Central memory CD8-positive, alpha-beta T cell (primary cell): ENCODE results near the gene STK32C.
"Not testable (repeated sequence)": the region's sequence is repeated elsewhere in the genome, so short reads cannot be mapped to it uniquely, and the experiment has no call there.

Experiments
- ATAC-seq: fragments of 150-1000 bp; cut with Tn5 transposase; replicated peaks from 2 replicates; pipeline ENCODE4 v1.10.0; 2022; ENCODE audit warnings: mild to moderate bottlenecking, moderate FRiP score, moderate number of reproducible peaks; ENCODE audit not compliant: poor library complexity, severe bottlenecking; ENCODE audit errors: extremely low read depth
- DNase-seq, 2 donors: peaks; one replicate each; pipeline ENCODE4 v3.0.0; 2021; ENCODE audit warnings: low spot score in 2 of 2
- H3K27ac Mint-ChIP-seq: one replicate; pipeline ENCODE4 v1.8.0; 2022; ENCODE audit warnings: low read depth, mild to moderate bottlenecking, moderate library complexity, mixed read lengths
- H3K27me3 Mint-ChIP-seq: one replicate; pipeline ENCODE4 v1.8.0; 2022; ENCODE audit warnings: mixed read lengths
- H3K36me3 Mint-ChIP-seq: one replicate; pipeline ENCODE4 v1.8.0; 2022; ENCODE audit warnings: mild to moderate bottlenecking, moderate library complexity, mixed read lengths; ENCODE audit not compliant: insufficient read depth
- H3K4me1 Mint-ChIP-seq: one replicate; pipeline ENCODE4 v1.8.0; 2022; ENCODE audit warnings: mixed read lengths
- H3K4me3 Mint-ChIP-seq: one replicate; pipeline ENCODE4 v1.8.0; 2022; ENCODE audit warnings: mild to moderate bottlenecking, moderate library complexity, mixed read lengths
- H3K9me3 Mint-ChIP-seq: one replicate; pipeline ENCODE4 v1.8.0; 2022; ENCODE audit warnings: mixed read lengths

STK32C gene

DNA sequence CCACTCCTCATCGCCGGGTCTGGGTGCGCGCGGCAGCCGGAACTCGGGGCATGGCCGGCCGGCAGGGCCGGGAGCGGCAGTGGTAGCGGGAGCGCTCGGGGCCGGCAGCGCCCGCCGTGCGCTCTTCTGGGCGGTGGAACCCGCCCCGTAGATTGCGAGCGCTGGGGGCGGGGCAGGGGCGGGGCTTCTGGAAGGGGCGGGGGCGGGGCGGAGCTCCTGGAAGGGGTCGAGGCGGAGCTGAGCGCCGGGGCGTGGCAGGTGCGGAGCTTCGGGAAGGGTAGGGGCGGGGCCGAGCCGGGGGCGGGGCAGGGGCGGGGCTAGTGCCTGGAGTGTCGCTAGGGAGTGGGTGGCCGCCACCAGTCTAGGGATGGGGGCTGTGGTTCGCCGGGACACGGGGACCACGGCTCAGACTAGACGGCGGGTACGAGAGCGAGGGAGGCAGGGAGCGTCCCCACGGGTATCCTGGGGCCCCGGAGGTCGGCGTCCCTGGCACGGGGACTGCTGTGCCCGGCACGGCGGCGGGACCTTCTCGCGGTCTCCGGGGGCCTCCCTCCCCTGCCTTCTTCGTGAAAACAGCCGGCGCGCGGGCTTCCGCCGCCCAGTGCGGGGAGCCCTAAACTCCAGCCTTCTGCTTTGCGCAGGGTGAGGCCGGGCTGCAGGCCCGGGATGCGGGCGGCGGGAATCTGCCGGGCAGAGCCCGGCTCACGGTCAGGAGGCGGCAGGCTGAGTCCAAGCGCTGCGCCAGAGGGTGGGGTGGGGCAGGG lies at the start of gene STK32C:
Gene STK32C, minus strand, starts transcription at position 128 of the 764 bp plus-strand sequence. Its CDS starts 117 bp downstream, at position 11.
- Mint-ChIP-seq H3K27me3 (peaks cover under 1% of the 10 kb centered on the region), H3K4me3 (peak within 1 kb of the TSS; percentile 81)
- ATAC-seq: peak; percentile 75

DNA sequence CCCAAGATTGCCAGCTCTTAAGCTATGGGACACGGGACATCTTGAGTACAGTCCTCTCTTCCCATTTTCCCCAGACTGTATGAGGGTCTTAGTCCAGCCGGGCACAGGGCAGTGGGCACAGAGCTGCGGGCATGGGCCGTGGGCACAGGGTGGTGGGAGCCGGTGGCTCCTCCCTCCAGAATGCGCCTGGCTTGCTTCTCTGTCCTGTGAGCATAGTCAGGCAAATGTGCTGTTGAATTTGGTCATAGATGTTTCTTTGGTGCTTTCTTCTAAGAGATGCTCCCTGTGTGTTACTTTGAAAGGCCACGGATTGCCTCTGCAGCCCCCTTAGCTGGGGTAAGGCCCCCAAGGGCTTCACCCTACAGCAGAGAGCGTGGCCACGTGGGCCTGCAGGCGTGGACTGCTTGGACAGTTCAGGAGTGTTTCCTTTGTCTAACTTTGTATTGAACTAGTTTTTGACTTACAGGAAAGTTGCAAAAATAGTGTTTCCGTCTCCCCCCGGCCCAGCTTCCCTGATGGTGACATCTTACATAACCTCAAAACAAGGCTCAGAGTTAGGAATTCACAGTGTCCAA lies 49.0 kb upstream of the STK32C start:
- Mint-ChIP-seq H3K4me3 (no peak overlapping the region), H3K9me3 (no peaks in the 10 kb centered on the region), H3K4me1 (peaks cover 10% of the 10 kb centered on the region), H3K27me3 (no peaks in the 10 kb centered on the region), H3K27ac (no peak overlapping the region), H3K36me3 (no peaks in the 10 kb centered on the region)
- DNase-seq: no peak
- ATAC-seq: no peak

More for the DNA sequence above, at the start of gene STK32C:
- H3K27ac Mint-ChIP-seq: peak within 1 kb of the TSS; percentile 72
- DNase-seq: peak; percentile 74 to 78
- H3K4me1 Mint-ChIP-seq: peaks cover 4% of the 10 kb centered on the region
- no peaks in the 10 kb centered on the region for H3K9me3 Mint-ChIP-seq
- H3K36me3 Mint-ChIP-seq: peaks cover 3% of the 10 kb centered on the region

DNA sequence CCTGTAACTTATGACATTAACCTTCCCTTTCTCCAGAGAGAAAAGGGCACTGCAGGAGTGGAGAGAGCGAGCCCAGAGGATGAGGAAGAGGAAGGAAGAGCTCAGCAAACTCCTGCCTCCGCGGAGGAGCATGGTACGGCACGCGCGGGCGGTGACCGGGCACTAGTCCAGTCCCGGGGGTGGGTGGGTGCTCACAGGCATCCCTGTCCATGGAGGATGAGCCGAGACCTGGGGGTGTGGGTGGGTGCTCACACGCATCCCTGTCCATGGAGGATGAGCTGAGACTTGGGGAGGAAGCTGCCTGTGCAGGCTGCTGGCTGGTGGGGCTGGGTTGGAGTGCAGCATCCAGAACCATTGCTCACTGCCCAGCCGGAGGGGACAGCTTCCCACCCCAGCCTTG lies 48.0 kb upstream of the STK32C start:
- Mint-ChIP-seq H3K27ac (no peak overlapping the region), H3K4me3 (no peak overlapping the region), H3K36me3 (no peaks in the 10 kb centered on the region), H3K4me1 (peaks cover 10% of the 10 kb centered on the region), H3K9me3 (no peaks in the 10 kb centered on the region), H3K27me3 (no peaks in the 10 kb centered on the region)
- no peak for DNase-seq
- ATAC-seq: no peak

DNA sequence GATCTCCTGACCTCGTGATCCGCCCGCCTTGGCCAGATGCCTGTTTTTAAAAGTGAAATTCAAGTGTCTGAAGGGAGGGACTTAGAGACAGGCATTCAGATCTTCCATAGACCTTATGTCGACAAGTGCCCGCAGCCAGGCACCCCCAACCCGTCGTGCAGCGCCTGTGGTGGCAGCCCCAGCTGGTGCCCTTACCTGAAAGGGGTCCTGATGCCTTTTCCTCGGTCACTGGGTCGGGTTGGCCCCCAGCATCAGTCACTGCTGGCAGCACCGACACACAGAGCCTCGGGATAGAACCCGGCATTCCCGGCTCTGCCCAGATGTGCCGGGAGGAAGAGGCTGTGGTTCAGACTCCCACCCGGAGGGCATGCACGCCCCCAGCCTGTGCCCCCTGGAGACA lies 47.5 kb upstream of the STK32C start:
- DNase-seq: no peak
- Mint-ChIP-seq H3K4me3 (no peak overlapping the region), H3K9me3 (no peaks in the 10 kb centered on the region), H3K4me1 (peaks cover 10% of the 10 kb centered on the region), H3K36me3 (no peaks in the 10 kb centered on the region), H3K27ac (no peak overlapping the region), H3K27me3 (no peaks in the 10 kb centered on the region)
- ATAC-seq: no peak

DNA sequence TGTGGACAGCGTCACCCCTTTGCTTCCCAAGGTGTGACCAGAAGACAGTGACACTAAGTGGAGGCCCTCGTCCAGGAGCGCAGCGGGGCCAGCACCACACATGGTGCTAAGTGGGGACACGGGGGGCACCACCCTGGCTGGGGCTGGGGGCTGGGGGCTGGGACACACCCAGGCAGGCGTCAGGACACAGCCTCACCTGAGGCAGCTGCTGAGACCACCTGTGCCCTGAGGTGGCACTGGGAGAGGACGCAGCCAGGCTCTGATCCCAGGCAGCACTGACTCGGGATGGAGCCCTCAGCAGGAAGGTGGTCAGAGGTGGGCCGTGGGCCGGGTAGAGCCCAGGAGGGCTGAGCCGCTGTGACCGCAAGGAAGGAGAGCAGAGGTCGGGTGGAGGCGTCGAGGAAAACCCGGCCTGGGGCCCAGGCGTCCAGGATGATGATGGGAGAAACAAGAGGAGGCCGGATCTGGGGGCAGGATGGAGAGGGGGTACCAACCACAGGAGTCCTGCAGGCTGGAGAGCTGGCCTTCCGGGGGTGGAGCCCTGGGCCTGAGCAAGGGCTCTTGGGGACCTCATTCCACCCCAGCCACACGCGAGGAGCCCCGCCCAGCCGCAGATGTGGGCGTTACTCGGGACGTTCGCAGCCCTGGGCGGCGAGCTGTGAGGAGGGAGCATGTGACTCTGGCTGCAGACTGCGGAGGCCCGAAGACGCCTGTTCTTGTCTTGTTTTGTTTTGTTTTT lies 46.8 kb upstream of the STK32C start:
- Mint-ChIP-seq H3K4me1 (peaks cover 10% of the 10 kb centered on the region), H3K9me3 (no peaks in the 10 kb centered on the region), H3K27me3 (no peaks in the 10 kb centered on the region), H3K36me3 (no peaks in the 10 kb centered on the region), H3K4me3 (no peak overlapping the region), H3K27ac (no peak overlapping the region)
- ATAC-seq (no peak), DNase-seq (no peak)

DNA sequence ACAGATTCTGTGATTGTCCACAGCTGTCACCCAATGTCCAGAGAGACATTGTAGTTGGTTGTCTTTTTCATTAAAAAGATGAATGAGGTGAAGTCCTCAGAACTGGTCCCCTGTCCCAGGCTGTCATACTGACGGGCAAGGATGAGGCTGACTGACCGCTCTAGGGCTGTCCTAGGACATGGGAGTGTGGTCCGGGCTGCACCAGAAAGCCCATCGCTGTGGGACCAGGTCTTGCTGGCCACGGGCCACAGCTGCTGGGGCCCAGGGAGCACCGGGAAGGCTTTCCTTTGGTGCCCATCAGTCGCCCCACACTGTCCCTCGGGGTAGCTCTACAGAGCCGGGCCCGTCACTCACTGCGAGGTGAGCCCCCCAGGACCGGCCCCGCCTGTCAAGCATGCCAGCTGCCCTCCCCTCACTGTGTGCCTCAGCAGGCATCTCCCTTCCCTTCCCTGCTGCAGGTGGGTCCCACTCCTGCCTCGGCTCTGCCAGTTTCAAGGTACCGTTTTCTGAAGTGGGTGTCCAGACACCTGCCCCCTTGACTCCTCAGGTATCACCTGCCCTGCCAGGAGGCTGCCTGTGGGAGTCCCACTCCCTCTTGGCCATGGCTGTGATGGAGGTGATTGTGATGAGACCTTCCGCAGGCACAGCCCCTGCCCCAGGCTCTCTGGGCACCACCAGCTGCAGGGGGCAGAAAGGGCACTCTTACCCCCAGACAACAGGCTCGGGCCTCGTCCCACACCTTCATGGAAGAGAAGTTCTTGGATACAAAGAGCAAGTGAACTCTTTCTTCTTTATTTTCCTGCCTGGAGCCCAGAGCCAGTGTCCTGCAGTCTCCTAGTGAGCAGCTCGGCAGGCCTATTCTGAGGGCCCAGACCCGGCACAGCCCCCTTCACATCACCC lies 46.0 kb upstream of the STK32C start:
- no peaks in the 10 kb centered on the region for H3K27me3 Mint-ChIP-seq
- H3K27ac Mint-ChIP-seq: no peak overlapping the region
- H3K9me3 Mint-ChIP-seq: no peaks in the 10 kb centered on the region
- no peak for ATAC-seq
- no peak for DNase-seq
- no peak overlapping the region for H3K4me3 Mint-ChIP-seq
- H3K4me1 Mint-ChIP-seq: peaks cover 10% of the 10 kb centered on the region
- H3K36me3 Mint-ChIP-seq: no peaks in the 10 kb centered on the region

DNA sequence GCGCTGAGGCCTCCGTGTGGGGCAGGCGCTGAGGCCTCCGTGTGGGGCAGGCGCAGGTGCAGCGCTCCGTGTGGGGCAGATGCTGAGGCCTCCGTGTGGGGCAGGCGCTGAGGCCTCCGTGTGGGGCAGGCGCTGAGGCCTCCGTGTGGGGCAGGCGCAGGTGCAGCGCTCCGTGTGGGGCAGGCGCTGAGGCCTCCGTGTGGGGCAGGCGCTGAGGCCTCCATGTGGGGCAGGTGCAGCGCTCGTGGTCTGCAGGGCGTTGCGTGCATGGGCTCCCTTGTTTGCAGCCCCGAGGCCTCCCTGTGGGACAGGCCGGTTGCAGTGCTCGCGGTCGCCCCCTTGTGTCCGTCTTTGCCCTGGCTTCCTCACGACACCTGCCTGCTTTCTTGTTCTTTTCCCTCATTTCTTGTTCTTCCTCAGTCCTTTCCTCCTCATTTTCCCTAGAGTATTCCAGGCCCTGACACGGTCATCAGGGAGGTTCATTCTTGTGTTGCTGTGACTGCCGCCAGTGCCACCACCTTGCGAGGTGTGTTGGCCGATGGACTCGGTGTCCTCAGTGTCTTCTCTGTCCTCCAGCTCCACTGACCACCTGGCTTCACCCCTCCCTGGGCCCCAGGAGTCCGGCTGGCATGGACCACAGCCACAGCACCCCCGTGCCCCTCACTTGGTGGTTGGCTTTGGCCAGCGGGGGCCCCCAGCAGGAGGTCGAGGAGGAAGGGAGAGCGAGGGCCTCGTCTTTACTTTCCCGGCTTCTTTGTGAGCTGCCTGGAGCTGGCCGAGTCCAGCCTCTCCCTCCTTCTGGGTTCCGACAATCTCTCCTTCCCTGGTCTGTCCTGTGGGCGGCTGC lies 44.9 kb upstream of the STK32C start:
- ATAC-seq, H3K9me3 Mint-ChIP-seq, H3K27ac Mint-ChIP-seq, H3K36me3 Mint-ChIP-seq, H3K27me3 Mint-ChIP-seq, H3K4me3 Mint-ChIP-seq: not testable (repeated sequence)
- peaks cover 10% of the 10 kb centered on the region for H3K4me1 Mint-ChIP-seq
- DNase-seq: peak; percentile 56 to 70

DNA sequence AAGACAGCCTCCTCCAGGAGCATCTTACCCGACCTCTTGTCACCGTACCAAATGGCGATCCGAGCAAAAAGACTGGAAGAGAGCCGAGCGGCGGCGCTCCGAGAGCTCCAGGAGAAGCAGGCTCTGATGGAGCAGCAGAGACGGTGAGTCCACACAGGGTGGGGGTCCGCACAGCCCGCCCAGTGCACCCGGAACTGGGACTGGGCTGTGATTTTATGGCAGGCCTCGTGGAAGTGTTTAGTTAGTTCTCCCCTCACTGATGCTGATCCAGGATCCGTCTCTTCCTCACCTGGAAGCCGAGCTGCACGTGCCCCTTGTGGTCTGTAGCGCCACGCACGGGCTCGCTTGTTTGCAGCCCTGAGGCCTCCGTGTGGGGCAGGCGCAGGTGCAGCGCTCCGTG lies 43.9 kb upstream of the STK32C start:
- Mint-ChIP-seq H3K4me1 (peaks cover 10% of the 10 kb centered on the region), H3K9me3 (no peaks in the 10 kb centered on the region), H3K36me3 (peaks cover 2% of the 10 kb centered on the region), H3K27me3 (no peaks in the 10 kb centered on the region), H3K27ac (no peak overlapping the region), H3K4me3 (no peak overlapping the region)
- no peak for ATAC-seq
- no peak for DNase-seq

DNA sequence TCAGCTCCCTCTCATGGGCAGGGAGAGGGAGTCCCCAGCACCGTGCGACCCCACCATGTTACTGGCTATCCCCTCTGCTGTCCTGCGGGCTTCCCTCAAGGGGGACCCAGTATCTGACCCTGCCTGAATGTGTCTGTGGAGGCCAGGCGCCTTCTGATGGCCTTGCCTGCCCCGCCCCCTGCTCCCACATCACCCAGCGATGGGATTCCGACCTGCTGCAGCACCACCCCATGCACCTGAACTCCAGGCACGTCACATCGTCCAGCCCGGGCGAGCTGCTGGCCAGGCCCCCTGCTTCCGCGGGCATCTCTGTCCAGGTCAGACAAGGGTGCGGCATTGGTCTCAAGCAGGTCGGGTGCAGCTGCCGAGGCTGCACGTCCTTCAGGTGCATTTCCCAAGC lies 43.2 kb upstream of the STK32C start:
- no peak for ATAC-seq

DNA sequence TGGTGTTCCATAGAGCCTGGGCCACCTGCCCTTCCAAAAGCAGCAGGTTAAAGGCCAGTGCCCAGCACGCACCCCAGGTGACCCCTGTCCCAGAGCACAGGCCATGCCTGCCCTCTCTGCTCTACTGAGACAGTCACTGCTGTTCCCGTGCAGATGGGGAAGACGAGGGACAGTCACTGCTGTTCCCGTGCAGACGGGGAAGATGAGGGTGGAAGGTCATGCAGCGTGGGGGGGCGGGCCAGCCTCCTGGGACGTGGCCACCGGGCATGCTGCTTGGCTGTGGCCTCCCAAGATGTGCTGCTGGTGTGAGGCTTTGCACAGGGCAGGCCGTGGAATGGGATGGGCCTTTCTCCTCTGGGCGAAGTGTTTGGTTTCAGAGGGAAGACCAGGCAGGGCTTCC lies 42.6 kb upstream of the STK32C start:
- no peak overlapping the region for H3K4me3 Mint-ChIP-seq
- DNase-seq (no peak), ATAC-seq (no peak)
- H3K27me3 Mint-ChIP-seq: no peaks in the 10 kb centered on the region
- no peaks in the 10 kb centered on the region for H3K9me3 Mint-ChIP-seq
- peaks cover 10% of the 10 kb centered on the region for H3K4me1 Mint-ChIP-seq
- peaks cover 2% of the 10 kb centered on the region for H3K36me3 Mint-ChIP-seq
- H3K27ac Mint-ChIP-seq: no peak overlapping the region

More for the DNA sequence above, 43.2 kb upstream of the STK32C start:
- Mint-ChIP-seq H3K27me3 (no peaks in the 10 kb centered on the region), H3K9me3 (no peaks in the 10 kb centered on the region), H3K27ac (no peak overlapping the region), H3K4me1 (peaks cover 10% of the 10 kb centered on the region), H3K4me3 (no peak overlapping the region), H3K36me3 (peaks cover 2% of the 10 kb centered on the region)
- DNase-seq: no peak

DNA sequence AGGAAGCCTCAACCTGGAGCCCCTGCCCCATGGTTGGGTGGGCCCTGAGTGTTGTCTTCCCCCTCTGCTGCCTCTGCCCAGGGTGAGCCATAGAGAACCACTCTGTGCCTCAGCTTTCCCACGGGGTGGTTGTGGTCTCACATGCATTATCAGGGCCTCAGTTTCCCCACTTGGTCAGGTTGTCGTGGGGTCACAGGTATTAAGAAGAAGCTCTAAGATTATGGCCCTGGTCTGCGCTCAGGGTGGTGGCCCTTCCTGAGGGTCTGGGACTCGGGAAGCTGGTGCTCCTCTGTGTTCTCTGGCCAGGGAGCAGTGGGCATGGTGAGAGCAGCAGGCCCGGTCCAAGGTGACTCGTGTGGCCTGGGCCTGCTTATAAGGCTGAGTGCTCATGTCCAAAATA lies 42.0 kb upstream of the STK32C start:
- no peak overlapping the region for H3K27ac Mint-ChIP-seq
- DNase-seq: no peak
- no peaks in the 10 kb centered on the region for H3K9me3 Mint-ChIP-seq
- H3K36me3 Mint-ChIP-seq: peaks cover 2% of the 10 kb centered on the region
- no peak overlapping the region for H3K4me3 Mint-ChIP-seq
- ATAC-seq: no peak
- H3K4me1 Mint-ChIP-seq: peaks cover 10% of the 10 kb centered on the region
- H3K27me3 Mint-ChIP-seq: no peaks in the 10 kb centered on the region
